Measurements from ENCODE around the gene XIRP1.

XIRP1 gene

DNA sequence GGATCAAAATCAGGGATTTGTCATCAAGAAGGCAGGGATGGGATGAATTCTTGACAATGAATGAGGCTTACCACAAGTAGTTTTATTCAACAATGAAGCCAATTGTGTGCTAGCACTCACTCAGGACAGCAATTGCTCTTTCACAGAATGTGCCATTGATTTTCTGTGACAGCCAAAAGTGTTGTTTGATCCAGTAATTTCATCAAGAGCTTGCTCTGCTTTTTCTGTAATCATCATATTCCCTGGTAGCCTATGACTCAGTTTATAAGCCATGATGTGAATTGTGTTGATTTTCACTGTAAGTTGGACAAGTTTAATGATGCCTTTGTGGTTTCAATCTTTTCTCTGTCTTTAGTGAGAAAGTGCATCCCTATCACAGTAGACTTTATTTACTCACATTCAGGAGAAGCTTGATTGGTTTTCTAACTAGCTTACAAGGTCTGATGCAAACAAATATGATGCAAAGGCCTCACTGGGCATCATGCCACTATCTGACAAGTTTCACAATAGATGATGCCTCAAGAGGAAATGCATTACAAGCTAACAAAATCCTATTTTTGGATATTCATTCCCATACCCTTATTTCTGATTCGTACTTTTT lies 25.4 kb downstream of the XIRP1 start:
- no peak overlapping the region for H3K9ac ChIP-seq (ENCODE audit: low read depth in 1 of 2, low read length in 2 of 2)
- H3K27ac ChIP-seq (ENCODE audit: low read depth in 2 of 2, low read length in 2 of 2): no peak overlapping the region
- no peaks in the 10 kb centered on the region for H3K27me3 ChIP-seq (ENCODE audit: control insufficient read depth in 2 of 2, insufficient read depth in 2 of 2, low read length in 2 of 2)
- no peaks in the 10 kb centered on the region for H3K36me3 ChIP-seq (ENCODE audit: control insufficient read depth in 2 of 2, insufficient read depth in 2 of 2, low read length in 2 of 2)
- no peaks in the 10 kb centered on the region for H3K9me3 ChIP-seq (ENCODE audit: control insufficient read depth in 2 of 2, low read length in 2 of 2)
- H3K4me3 ChIP-seq (ENCODE audit: low read length in 2 of 2): no peak overlapping the region
- no peaks in the 10 kb centered on the region for H3K4me1 ChIP-seq (ENCODE audit: control insufficient read depth in 2 of 2, insufficient read depth in 2 of 2, low read length in 2 of 2)

- Histone ChIP-seq H3K4me3 (ENCODE audit: low read length in 2 of 2) (no peak overlapping the region), H3K27me3 (ENCODE audit: control insufficient read depth in 2 of 2, insufficient read depth in 2 of 2, low read length in 2 of 2) (no peaks in the 10 kb centered on the region), H3K4me1 (ENCODE audit: control insufficient read depth in 2 of 2, insufficient read depth in 2 of 2, low read length in 2 of 2) (no peaks in the 10 kb centered on the region), H3K9me3 (ENCODE audit: control insufficient read depth in 2 of 2, low read length in 2 of 2) (no peaks in the 10 kb centered on the region), H3K9ac (ENCODE audit: low read depth in 1 of 2, low read length in 2 of 2) (no peak overlapping the region), H3K36me3 (ENCODE audit: control insufficient read depth in 2 of 2, insufficient read depth in 2 of 2, low read length in 2 of 2) (no peaks in the 10 kb centered on the region), H3K27ac (ENCODE audit: low read depth in 2 of 2, low read length in 2 of 2) (no peak overlapping the region)
Observed at GRCh38 chr3:39166134-39166710, 26.2 kb downstream of the XIRP1 start.

GRCh38 chr3:39165518-39165917 lies 26.9 kb downstream of the XIRP1 start:
- Histone ChIP-seq H3K4me3 (ENCODE audit: low read length in 2 of 2) (no peak overlapping the region), H3K27me3 (ENCODE audit: control insufficient read depth in 2 of 2, insufficient read depth in 2 of 2, low read length in 2 of 2) (no peaks in the 10 kb centered on the region), H3K36me3 (ENCODE audit: control insufficient read depth in 2 of 2, insufficient read depth in 2 of 2, low read length in 2 of 2) (no peaks in the 10 kb centered on the region), H3K4me1 (ENCODE audit: control insufficient read depth in 2 of 2, insufficient read depth in 2 of 2, low read length in 2 of 2) (no peaks in the 10 kb centered on the region), H3K9ac (ENCODE audit: low read depth in 1 of 2, low read length in 2 of 2) (no peak overlapping the region), H3K9me3 (ENCODE audit: control insufficient read depth in 2 of 2, low read length in 2 of 2) (no peaks in the 10 kb centered on the region), H3K27ac (ENCODE audit: low read depth in 2 of 2, low read length in 2 of 2) (no peak overlapping the region)

DNA sequence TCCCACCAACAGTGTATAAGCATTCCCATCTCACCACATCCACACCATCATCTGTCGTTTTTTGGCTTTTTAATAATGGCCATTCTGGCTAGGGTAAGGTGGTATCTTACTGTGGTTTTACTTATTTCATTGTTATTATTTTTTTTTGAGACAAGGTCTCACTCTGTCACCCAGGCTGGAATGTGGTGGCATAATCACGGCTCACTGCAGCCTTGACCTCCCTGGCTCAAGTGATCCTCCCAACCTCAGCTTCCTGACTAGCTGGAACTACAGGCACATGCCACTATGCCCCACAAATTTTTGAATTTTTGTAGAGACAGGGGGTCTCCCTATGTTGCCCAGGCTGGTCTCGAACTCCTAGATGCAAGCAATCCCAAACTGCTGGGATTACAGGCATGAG lies 28.0 kb downstream of the XIRP1 start:
- H3K27ac ChIP-seq (ENCODE audit: low read depth in 2 of 2, low read length in 2 of 2): no peak overlapping the region
- no peaks in the 10 kb centered on the region for H3K9me3 ChIP-seq (ENCODE audit: control insufficient read depth in 2 of 2, low read length in 2 of 2)
- H3K4me1 ChIP-seq (ENCODE audit: control insufficient read depth in 2 of 2, insufficient read depth in 2 of 2, low read length in 2 of 2): no peaks in the 10 kb centered on the region
- no peaks in the 10 kb centered on the region for H3K27me3 ChIP-seq (ENCODE audit: control insufficient read depth in 2 of 2, insufficient read depth in 2 of 2, low read length in 2 of 2)
- no peaks in the 10 kb centered on the region for H3K36me3 ChIP-seq (ENCODE audit: control insufficient read depth in 2 of 2, insufficient read depth in 2 of 2, low read length in 2 of 2)
- H3K9ac ChIP-seq (ENCODE audit: low read depth in 1 of 2, low read length in 2 of 2): no peak overlapping the region
- H3K4me3 ChIP-seq (ENCODE audit: low read length in 2 of 2): no peak overlapping the region

DNA sequence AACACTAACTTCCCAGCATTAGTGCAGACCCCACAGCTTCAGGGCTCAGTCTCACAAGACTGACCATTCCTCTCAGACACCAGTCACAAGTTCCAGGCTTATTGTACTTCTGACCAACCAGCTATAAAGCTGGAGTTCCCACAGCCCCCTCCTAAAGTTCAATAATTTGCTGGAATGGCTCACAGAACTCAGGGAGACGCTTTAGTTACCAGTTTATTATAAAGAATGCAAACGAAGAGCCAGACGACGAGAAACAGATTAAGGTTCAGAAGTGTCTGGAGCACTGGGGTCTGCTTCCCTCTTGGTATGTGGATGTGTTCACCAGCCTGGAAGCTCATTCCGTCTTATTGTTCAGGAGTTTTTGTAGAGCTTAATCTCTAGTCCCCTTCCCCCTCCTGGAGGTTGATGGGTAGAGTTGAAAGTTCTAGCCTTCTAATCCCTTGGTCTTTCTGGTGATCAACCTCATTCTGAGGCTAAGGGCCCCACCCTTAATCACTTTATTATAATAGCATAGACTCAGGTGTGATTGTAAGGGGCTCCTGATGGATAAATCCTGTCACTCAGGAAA lies 34.2 kb downstream of the XIRP1 start:
- H3K27ac ChIP-seq (ENCODE audit: low read depth in 2 of 2, low read length in 2 of 2): no peak overlapping the region
- no peak overlapping the region for H3K4me3 ChIP-seq (ENCODE audit: low read length in 2 of 2)
- H3K27me3 ChIP-seq (ENCODE audit: control insufficient read depth in 2 of 2, insufficient read depth in 2 of 2, low read length in 2 of 2): no peaks in the 10 kb centered on the region
- no peaks in the 10 kb centered on the region for H3K36me3 ChIP-seq (ENCODE audit: control insufficient read depth in 2 of 2, insufficient read depth in 2 of 2, low read length in 2 of 2)
- no peak overlapping the region for H3K9ac ChIP-seq (ENCODE audit: low read depth in 1 of 2, low read length in 2 of 2)
- H3K4me1 ChIP-seq (ENCODE audit: control insufficient read depth in 2 of 2, insufficient read depth in 2 of 2, low read length in 2 of 2): peaks cover 4 to 14% of the 10 kb centered on the region in 2 donors
- H3K9me3 ChIP-seq (ENCODE audit: control insufficient read depth in 2 of 2, low read length in 2 of 2): no peaks in the 10 kb centered on the region

DNA sequence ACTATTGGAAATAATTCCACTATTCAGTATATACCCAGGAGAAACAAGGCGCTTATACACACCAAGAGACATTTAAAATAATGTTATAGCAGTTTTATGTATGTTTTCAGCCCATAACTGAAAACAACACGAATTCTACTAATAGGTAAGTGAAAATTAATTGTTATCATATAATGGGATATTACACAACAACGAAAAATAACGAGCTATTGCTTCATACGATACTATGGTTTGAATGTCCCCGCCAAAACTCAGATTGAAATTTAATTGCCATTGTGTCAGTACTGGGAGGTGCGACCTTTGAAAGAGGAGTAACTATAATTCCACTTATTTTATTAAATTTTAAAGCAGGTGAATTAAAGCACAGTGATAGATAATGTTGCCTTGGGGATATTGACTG lies 35.0 kb downstream of the XIRP1 start:
- Histone ChIP-seq H3K9me3 (ENCODE audit: control insufficient read depth in 2 of 2, low read length in 2 of 2) (no peaks in the 10 kb centered on the region), H3K4me3 (ENCODE audit: low read length in 2 of 2) (no peak overlapping the region), H3K4me1 (ENCODE audit: control insufficient read depth in 2 of 2, insufficient read depth in 2 of 2, low read length in 2 of 2) (peaks cover 5 to 17% of the 10 kb centered on the region in 2 donors), H3K36me3 (ENCODE audit: control insufficient read depth in 2 of 2, insufficient read depth in 2 of 2, low read length in 2 of 2) (no peaks in the 10 kb centered on the region), H3K27me3 (ENCODE audit: control insufficient read depth in 2 of 2, insufficient read depth in 2 of 2, low read length in 2 of 2) (no peaks in the 10 kb centered on the region), H3K9ac (ENCODE audit: low read depth in 1 of 2, low read length in 2 of 2) (no peak overlapping the region), H3K27ac (ENCODE audit: low read depth in 2 of 2, low read length in 2 of 2) (no peak overlapping the region)

- Histone ChIP-seq H3K9me3 (ENCODE audit: control insufficient read depth in 2 of 2, low read length in 2 of 2) (no peaks in the 10 kb centered on the region), H3K36me3 (ENCODE audit: control insufficient read depth in 2 of 2, insufficient read depth in 2 of 2, low read length in 2 of 2) (no peaks in the 10 kb centered on the region), H3K27ac (ENCODE audit: low read depth in 2 of 2, low read length in 2 of 2) (no peak overlapping the region), H3K9ac (ENCODE audit: low read depth in 1 of 2, low read length in 2 of 2) (no peak overlapping the region), H3K4me1 (ENCODE audit: control insufficient read depth in 2 of 2, insufficient read depth in 2 of 2, low read length in 2 of 2) (peaks cover 14 to 27% of the 10 kb centered on the region in 2 donors), H3K4me3 (ENCODE audit: low read length in 2 of 2) (no peak overlapping the region), H3K27me3 (ENCODE audit: control insufficient read depth in 2 of 2, insufficient read depth in 2 of 2, low read length in 2 of 2) (no peaks in the 10 kb centered on the region)
Observed at GRCh38 chr3:39156421-39156820, 36.0 kb downstream of the XIRP1 start.

GRCh38 chr3:39154280-39155021 lies 37.9 kb downstream of the XIRP1 start:
- Histone ChIP-seq H3K4me1 (ENCODE audit: control insufficient read depth in 2 of 2, insufficient read depth in 2 of 2, low read length in 2 of 2) (peaks cover 33 to 45% of the 10 kb centered on the region in 2 donors), H3K4me3 (ENCODE audit: low read length in 2 of 2) (no peak overlapping the region), H3K27ac (ENCODE audit: low read depth in 2 of 2, low read length in 2 of 2) (peak overlapping the region; percentile 81 to 90), H3K27me3 (ENCODE audit: control insufficient read depth in 2 of 2, insufficient read depth in 2 of 2, low read length in 2 of 2) (no peaks in the 10 kb centered on the region), H3K9ac (ENCODE audit: low read depth in 1 of 2, low read length in 2 of 2) (peak overlapping the region in 1 of 2 donors; percentile 58), H3K36me3 (ENCODE audit: control insufficient read depth in 2 of 2, insufficient read depth in 2 of 2, low read length in 2 of 2) (no peaks in the 10 kb centered on the region), H3K9me3 (ENCODE audit: control insufficient read depth in 2 of 2, low read length in 2 of 2) (no peaks in the 10 kb centered on the region)

- Histone ChIP-seq H3K9ac (ENCODE audit: low read depth in 1 of 2, low read length in 2 of 2) (peak overlapping the region; percentile 56 to 58), H3K4me1 (ENCODE audit: control insufficient read depth in 2 of 2, insufficient read depth in 2 of 2, low read length in 2 of 2) (peaks cover 38 to 50% of the 10 kb centered on the region in 2 donors), H3K36me3 (ENCODE audit: control insufficient read depth in 2 of 2, insufficient read depth in 2 of 2, low read length in 2 of 2) (no peaks in the 10 kb centered on the region), H3K27me3 (ENCODE audit: control insufficient read depth in 2 of 2, insufficient read depth in 2 of 2, low read length in 2 of 2) (no peaks in the 10 kb centered on the region), H3K9me3 (ENCODE audit: control insufficient read depth in 2 of 2, low read length in 2 of 2) (no peaks in the 10 kb centered on the region), H3K27ac (ENCODE audit: low read depth in 2 of 2, low read length in 2 of 2) (peak overlapping the region; percentile 81 to 90), H3K4me3 (ENCODE audit: low read length in 2 of 2) (peak overlapping the region; percentile 54 to 65)
Observed at GRCh38 chr3:39153977-39154279, 38.5 kb downstream of the XIRP1 start.
